Urothelium cell line (cell line): ENCODE data around the gene HPN.

Experiments used
- DNase-seq: peaks from one replicate; pipeline ENCODE4 v3.0.0; 2011; ENCODE audit warnings: low spot score, mixed read lengths
- FAIRE-seq: peaks from 2 replicates; lab custom pipeline; 2011; peaks lifted over from hg19 to GRCh38; lab: Jason Lieb, UNC

HPN gene

GRCh38 chr19:35059006-35059798, 17.7 kb downstream of the HPN start:
- DNase-seq (no peak), FAIRE-seq (no peak)

- FAIRE-seq, result no peak
- no peak for DNase-seq
These were observed 18.2 kb downstream of the HPN start for GRCh38 chr19:35059799-35060091.

- no peak for FAIRE-seq
- DNase-seq, result no peak
These were observed 18.8 kb downstream of the HPN start for GRCh38 chr19:35060160-35060855.

GRCh38 chr19:35061583-35062373, 20.3 kb downstream of the HPN start:
- peak; percentile 49 for DNase-seq
- FAIRE-seq, result no peak

- DNase-seq (no peak), FAIRE-seq (no peak)
These were observed 21.4 kb downstream of the HPN start for GRCh38 chr19:35062942-35063341.

GRCh38 chr19:35063940-35064818, 22.7 kb downstream of the HPN start:
- peak; percentile 51 for DNase-seq
- FAIRE-seq, result no peak

- no peak for FAIRE-seq
- no peak for DNase-seq
These were observed 24.1 kb downstream of the HPN start for GRCh38 chr19:35065574-35065973.

GRCh38 chr19:35066121-35066520, 24.6 kb downstream of the HPN start:
- FAIRE-seq, result no peak
- DNase-seq, result no peak

- peak; percentile 73 for DNase-seq
- no peak for FAIRE-seq
These were observed 25.4 kb downstream of the HPN start for GRCh38 chr19:35066691-35067563.

GRCh38 chr19:35068941-35069634, 27.6 kb downstream of the HPN start:
- DNase-seq (no peak), FAIRE-seq (no peak)

- no peak for FAIRE-seq
- no peak for DNase-seq
These were observed 28.2 kb downstream of the HPN start for GRCh38 chr19:35069696-35070095.

- DNase-seq (no peak), FAIRE-seq (no peak)
These were observed 28.9 kb downstream of the HPN start for GRCh38 chr19:35070471-35070870.

- FAIRE-seq, result no peak
- DNase-seq, result no peak
These were observed 32.0 kb downstream of the HPN start for GRCh38 chr19:35073516-35073915.

GRCh38 chr19:35073941-35074340, 32.4 kb downstream of the HPN start:
- DNase-seq, result no peak
- no peak for FAIRE-seq

GRCh38 chr19:35074426-35075201, 33.1 kb downstream of the HPN start:
- FAIRE-seq, result no peak
- DNase-seq, result no peak

- no peak for DNase-seq
- no peak for FAIRE-seq
These were observed 33.9 kb downstream of the HPN start for GRCh38 chr19:35075202-35076025.

GRCh38 chr19:35076026-35076370, 34.5 kb downstream of the HPN start:
- DNase-seq (no peak), FAIRE-seq (no peak)

- no peak for DNase-seq
These were observed 35.1 kb downstream of the HPN start for GRCh38 chr19:35076657-35077056.

More at GRCh38 chr19:35076657-35077056, 35.1 kb downstream of the HPN start:
- no peak for FAIRE-seq
